HG02943 (cell line): ENCODE data around the gene DAZ1.
"Not testable (repeated sequence)": the region's sequence is repeated elsewhere in the genome, so short reads cannot be mapped to it uniquely, and the experiment has no call there.

Experiments used
- ATAC-seq: cut with Tn5 transposase; IDR thresholded peaks from one replicate; pipeline ENCODE4 v1.9.1; 2021; ENCODE audit warnings: mild to moderate bottlenecking, low read depth, moderate library complexity; ENCODE audit not compliant: unreplicated experiment

The DAZ1 gene

DNA sequence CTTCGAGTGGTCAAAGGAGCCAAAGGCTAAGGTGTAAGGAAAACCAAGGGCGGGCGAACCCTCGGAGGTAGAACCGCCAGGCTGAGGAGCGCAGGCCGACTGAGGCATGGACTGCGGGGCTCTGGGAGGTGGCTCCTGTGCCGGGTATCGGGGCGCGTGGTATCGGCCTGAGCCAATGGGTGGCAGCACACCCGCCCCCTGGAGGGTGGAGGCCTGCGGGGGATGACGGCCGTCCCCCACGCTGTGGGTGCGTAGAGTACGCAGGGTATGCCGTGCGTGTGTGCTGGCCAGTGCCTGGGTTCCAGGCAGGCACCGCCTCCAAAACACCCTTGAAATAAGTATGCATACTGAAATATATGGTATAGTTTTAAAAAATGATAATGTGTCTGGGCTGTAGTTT, at the start of gene DAZ1:
TSS of gene DAZ1 (minus strand) at position 101 of the 400 bp plus-strand sequence. CDS start 208 bp downstream, outside the sequence.
- not testable (repeated sequence) for ATAC-seq

GRCh38 chrY:23219233-23219632, 20.4 kb upstream of the DAZ1 start, which contains the start of gene DAZ2:
Gene DAZ2, plus strand, starts transcription at chrY:23219533. Its CDS starts 208 bp downstream, at chrY:23219741.
- not testable (repeated sequence) for ATAC-seq

DNA sequence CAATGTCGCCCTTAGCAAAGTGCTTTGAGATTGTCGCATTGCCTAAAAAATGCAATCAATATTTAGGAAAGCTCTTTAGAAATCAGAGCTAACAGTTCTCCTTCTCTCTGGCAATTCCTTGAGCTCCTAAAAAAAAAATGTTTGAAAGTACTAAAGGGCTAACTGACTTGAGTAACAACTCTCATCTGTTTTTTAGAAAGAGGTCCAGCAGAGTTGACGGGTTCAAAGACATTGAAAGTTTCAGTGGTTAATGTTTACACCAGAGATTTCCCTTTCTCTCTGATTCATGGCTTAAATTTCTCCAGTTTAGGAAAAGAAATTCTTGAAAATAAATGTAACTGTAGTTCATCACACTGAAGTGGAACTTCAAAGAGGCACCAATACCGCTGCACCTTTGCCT, 11.9 kb upstream of the DAZ1 start:
- ATAC-seq = not testable (repeated sequence)

- ATAC-seq = not testable (repeated sequence)
Measured at GRCh38 chrY:23209802-23210495, 11.1 kb upstream of the DAZ1 start.

GRCh38 chrY:23207455-23207854, 8.6 kb upstream of the DAZ1 start:
- not testable (repeated sequence) for ATAC-seq
